ENCODE measurements around the gene DBP.

DNA sequence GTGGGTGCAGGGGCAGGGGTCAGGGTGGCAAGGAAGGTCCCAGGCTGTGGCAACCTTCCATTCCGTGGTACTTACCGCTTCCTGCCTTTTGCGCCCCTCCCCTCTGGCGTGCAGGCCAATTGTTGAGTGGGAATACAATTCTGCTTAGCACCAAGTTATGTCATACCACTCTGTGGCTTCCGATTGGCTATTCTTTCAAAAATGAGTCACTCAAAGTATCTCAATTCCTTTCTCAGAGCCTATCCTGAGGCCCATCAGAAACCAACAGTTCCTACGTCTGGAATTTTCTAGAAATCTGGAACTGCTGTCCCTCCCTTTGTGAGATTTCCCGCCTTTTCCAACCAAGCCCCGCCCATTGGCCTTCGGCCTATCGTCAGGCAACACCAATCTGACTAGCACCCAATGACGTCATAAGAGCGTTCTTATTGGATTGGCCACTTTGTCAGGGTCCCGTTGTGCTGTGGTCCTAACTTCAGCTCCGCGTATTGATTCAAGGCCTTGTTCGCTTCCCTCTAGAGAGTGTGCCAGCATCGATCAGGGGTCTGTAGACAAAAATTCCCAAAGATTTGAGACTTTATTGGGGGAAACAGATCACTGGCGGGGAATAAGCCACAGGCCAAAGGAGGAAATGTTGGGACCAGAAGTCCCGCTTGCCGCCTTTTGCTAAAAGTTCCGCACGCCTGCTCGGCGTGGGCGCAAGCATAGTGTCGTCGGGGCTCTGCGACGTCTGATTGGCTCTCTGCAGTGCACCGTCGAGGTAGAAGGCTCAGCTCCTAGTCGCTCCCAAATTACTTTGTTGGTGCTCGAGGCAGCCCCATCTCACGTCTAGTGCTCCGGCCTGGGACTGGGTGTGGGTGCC lies 23.9 kb upstream of the DBP start:
- TF ChIP-seq, protein P1, sequence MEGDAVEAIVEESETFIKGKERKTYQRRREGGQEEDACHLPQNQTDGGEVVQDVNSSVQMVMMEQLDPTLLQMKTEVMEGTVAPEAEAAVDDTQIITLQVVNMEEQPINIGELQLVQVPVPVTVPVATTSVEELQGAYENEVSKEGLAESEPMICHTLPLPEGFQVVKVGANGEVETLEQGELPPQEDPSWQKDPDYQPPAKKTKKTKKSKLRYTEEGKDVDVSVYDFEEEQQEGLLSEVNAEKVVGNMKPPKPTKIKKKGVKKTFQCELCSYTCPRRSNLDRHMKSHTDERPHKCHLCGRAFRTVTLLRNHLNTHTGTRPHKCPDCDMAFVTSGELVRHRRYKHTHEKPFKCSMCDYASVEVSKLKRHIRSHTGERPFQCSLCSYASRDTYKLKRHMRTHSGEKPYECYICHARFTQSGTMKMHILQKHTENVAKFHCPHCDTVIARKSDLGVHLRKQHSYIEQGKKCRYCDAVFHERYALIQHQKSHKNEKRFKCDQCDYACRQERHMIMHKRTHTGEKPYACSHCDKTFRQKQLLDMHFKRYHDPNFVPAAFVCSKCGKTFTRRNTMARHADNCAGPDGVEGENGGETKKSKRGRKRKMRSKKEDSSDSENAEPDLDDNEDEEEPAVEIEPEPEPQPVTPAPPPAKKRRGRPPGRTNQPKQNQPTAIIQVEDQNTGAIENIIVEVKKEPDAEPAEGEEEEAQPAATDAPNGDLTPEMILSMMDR (CRISPR knock-in tag; IDR thresholded peaks at IDR 0.05), result no peak
- TF ChIP-seq ZNF253 (CRISPR knock-in tag; IDR thresholded peaks at IDR 0.05; ENCODE audit: borderline replicate concordance), result no peak
- TF ChIP-seq EZH2 (conservative IDR thresholded peaks at IDR 0.05; ENCODE audit: low read depth, low read length), result no peak
- TF ChIP-seq STAG1 (CRISPR knock-in tag; IDR thresholded peaks at IDR 0.05), result no peak
- TF ChIP-seq, protein P2, sequence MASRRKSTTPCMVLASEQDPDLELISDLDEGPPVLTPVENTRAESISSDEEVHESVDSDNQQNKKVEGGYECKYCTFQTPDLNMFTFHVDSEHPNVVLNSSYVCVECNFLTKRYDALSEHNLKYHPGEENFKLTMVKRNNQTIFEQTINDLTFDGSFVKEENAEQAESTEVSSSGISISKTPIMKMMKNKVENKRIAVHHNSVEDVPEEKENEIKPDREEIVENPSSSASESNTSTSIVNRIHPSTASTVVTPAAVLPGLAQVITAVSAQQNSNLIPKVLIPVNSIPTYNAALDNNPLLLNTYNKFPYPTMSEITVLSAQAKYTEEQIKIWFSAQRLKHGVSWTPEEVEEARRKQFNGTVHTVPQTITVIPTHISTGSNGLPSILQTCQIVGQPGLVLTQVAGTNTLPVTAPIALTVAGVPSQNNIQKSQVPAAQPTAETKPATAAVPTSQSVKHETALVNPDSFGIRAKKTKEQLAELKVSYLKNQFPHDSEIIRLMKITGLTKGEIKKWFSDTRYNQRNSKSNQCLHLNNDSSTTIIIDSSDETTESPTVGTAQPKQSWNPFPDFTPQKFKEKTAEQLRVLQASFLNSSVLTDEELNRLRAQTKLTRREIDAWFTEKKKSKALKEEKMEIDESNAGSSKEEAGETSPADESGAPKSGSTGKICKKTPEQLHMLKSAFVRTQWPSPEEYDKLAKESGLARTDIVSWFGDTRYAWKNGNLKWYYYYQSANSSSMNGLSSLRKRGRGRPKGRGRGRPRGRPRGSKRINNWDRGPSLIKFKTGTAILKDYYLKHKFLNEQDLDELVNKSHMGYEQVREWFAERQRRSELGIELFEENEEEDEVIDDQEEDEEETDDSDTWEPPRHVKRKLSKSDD (CRISPR knock-in tag; IDR thresholded peaks at IDR 0.05; ENCODE audit: low read depth), result no peak
- no peak for TF ChIP-seq MTA1 (CRISPR knock-in tag; IDR thresholded peaks at IDR 0.05; ENCODE audit: borderline replicate concordance)
- TF ChIP-seq ADNP (CRISPR knock-in tag; IDR thresholded peaks at IDR 0.05), result no peak
- TF ChIP-seq EP300 (IDR thresholded peaks at IDR 0.05; ENCODE audit: low read depth in 2 of 2, low read length in 2 of 2), result no peak
- no peak for TF ChIP-seq EP300 (CRISPR knock-in tag; IDR thresholded peaks at IDR 0.05; ENCODE audit: borderline replicate concordance)
- no peak for TF ChIP-seq SSRP1 (CRISPR knock-in tag; IDR thresholded peaks at IDR 0.05)
- TF ChIP-seq ATF6 (CRISPR knock-in tag; conservative IDR thresholded peaks at IDR 0.05), result no peak
- TF ChIP-seq ZNF777 (CRISPR knock-in tag; IDR thresholded peaks at IDR 0.05), result no peak
- TF ChIP-seq ELF1 (CRISPR knock-in tag; IDR thresholded peaks at IDR 0.05), result no peak
- TF ChIP-seq ZNF451 (CRISPR knock-in tag; IDR thresholded peaks at IDR 0.05), result no peak
- no peak for TF ChIP-seq SOX6 (IDR thresholded peaks at IDR 0.05)
- TF ChIP-seq SOX6 (CRISPR knock-in tag; IDR thresholded peaks at IDR 0.05), result no peak

Data from HepG2 (cell line).